Stimulated activated naive CD8-positive, alpha-beta T cell treated with anti-CD3 and anti-CD28 coated beads, Interleukin-15, amount 100 ng/mL, for 72 hours (primary cell): ENCODE data around the gene GARNL3.

Experiments
- ATAC-seq: fragments of 150-1000 bp; cut with Tn5 transposase; 2 replicates; pipeline ENCODE4 v1.10.0; 2021; ENCODE audit warnings: mild to moderate bottlenecking, moderate library complexity
- DNase-seq, 2 donors: peaks; one replicate each; pipeline ENCODE4 v3.0.0; 2021 to 2022
- H3K27ac Mint-ChIP-seq, 2 donors: one replicate each; pipeline ENCODE4 v1.8.0; 2022; ENCODE audit warnings: mild to moderate bottlenecking in 2 of 2, mixed read lengths in 2 of 2, moderate library complexity in 2 of 2
- H3K27me3 Mint-ChIP-seq: one replicate; pipeline ENCODE4 v1.8.0; 2022; ENCODE audit warnings: mixed read lengths
- H3K4me1 Mint-ChIP-seq: one replicate; pipeline ENCODE4 v1.8.0; 2022; ENCODE audit warnings: mild to moderate bottlenecking, mixed read lengths
- H3K4me3 Mint-ChIP-seq, 2 donors: one replicate each; pipeline ENCODE4 v1.8.0; 2022; ENCODE audit warnings: mild to moderate bottlenecking in 2 of 2, mixed read lengths in 2 of 2, moderate library complexity in 1 of 2
- H3K9me3 Mint-ChIP-seq, 2 donors: one replicate each; pipeline ENCODE4 v1.8.0; 2022; ENCODE audit warnings: mixed read lengths in 2 of 2

GARNL3 gene, protein sequence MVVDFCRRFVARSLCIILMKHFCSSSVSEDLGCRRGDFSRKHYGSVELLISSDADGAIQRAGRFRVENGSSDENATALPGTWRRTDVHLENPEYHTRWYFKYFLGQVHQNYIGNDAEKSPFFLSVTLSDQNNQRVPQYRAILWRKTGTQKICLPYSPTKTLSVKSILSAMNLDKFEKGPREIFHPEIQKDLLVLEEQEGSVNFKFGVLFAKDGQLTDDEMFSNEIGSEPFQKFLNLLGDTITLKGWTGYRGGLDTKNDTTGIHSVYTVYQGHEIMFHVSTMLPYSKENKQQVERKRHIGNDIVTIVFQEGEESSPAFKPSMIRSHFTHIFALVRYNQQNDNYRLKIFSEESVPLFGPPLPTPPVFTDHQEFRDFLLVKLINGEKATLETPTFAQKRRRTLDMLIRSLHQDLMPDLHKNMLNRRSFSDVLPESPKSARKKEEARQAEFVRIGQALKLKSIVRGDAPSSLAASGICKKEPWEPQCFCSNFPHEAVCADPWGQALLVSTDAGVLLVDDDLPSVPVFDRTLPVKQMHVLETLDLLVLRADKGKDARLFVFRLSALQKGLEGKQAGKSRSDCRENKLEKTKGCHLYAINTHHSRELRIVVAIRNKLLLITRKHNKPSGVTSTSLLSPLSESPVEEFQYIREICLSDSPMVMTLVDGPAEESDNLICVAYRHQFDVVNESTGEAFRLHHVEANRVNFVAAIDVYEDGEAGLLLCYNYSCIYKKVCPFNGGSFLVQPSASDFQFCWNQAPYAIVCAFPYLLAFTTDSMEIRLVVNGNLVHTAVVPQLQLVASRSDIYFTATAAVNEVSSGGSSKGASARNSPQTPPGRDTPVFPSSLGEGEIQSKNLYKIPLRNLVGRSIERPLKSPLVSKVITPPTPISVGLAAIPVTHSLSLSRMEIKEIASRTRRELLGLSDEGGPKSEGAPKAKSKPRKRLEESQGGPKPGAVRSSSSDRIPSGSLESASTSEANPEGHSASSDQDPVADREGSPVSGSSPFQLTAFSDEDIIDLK

GRCh38 chr9:127264462-127265219 is at the start of gene GARNL3:
GARNL3 (plus strand) TSS chr9:127264774; CDS start chr9:127264878, 104 bp downstream.
- DNase-seq, result no peak
- Mint-ChIP-seq H3K27ac (no peak within 1 kb of the TSS), H3K4me3 (no peak within 1 kb of the TSS), H3K9me3 (no peaks in the 10 kb centered on the region), H3K27me3 (peaks cover 8% of the 10 kb centered on the region), H3K4me1 (no peaks in the 10 kb centered on the region)
- no peak for ATAC-seq

- H3K4me1 Mint-ChIP-seq, result peaks cover 7% of the 10 kb centered on the region
- H3K27me3 Mint-ChIP-seq, result no peaks in the 10 kb centered on the region
- DNase-seq, result no peak
- H3K9me3 Mint-ChIP-seq, result no peaks in the 10 kb centered on the region
- no peak overlapping the region for H3K4me3 Mint-ChIP-seq
- ATAC-seq, result no peak
- H3K27ac Mint-ChIP-seq, result no peak overlapping the region
These were observed 49.0 kb upstream of the GARNL3 start for GRCh38 chr9:127215268-127216209.

- no peak for DNase-seq
- H3K27ac Mint-ChIP-seq, result no peak overlapping the region
- no peak for ATAC-seq
- no peak overlapping the region for H3K4me3 Mint-ChIP-seq
- H3K4me1 Mint-ChIP-seq, result peaks cover 7% of the 10 kb centered on the region
- no peaks in the 10 kb centered on the region for H3K27me3 Mint-ChIP-seq
- no peaks in the 10 kb centered on the region for H3K9me3 Mint-ChIP-seq
These were observed 48.2 kb upstream of the GARNL3 start for GRCh38 chr9:127216210-127216887.

DNA sequence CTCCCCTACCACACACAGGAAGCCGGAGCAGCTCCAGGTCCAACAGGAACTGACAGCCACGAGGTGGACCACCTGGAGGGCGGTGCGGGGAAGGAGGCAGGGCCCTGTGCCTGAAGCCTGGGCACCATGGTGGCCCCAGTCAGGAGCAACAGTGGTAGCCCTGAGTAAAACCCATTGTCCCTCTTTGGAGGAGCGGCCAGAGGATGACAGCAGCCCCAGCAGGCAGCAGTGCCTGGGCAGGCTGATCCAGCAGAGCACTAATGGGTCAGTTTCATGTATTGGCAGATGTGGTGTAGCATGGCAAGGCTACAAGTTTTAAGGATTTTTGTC is 47.7 kb upstream of the GARNL3 start:
- Mint-ChIP-seq H3K9me3 (no peaks in the 10 kb centered on the region), H3K4me3 (no peak overlapping the region)
- ATAC-seq, result no peak

GRCh38 chr9:127218818-127219217 is 45.8 kb upstream of the GARNL3 start:
- DNase-seq, result no peak
- peaks cover 17% of the 10 kb centered on the region for H3K4me1 Mint-ChIP-seq
- no peaks in the 10 kb centered on the region for H3K9me3 Mint-ChIP-seq
- no peak overlapping the region for H3K27ac Mint-ChIP-seq
- H3K27me3 Mint-ChIP-seq, result no peaks in the 10 kb centered on the region
- no peak overlapping the region for H3K4me3 Mint-ChIP-seq
- no peak for ATAC-seq

More for the DNA sequence above, 47.7 kb upstream of the GARNL3 start:
- Mint-ChIP-seq H3K27me3 (no peaks in the 10 kb centered on the region), H3K27ac (no peak overlapping the region), H3K4me1 (peaks cover 9% of the 10 kb centered on the region)
- DNase-seq, result no peak

- peaks cover 21% of the 10 kb centered on the region for H3K4me1 Mint-ChIP-seq
- DNase-seq (no peak), ATAC-seq (no peak)
- no peaks in the 10 kb centered on the region for H3K9me3 Mint-ChIP-seq
- no peak overlapping the region for H3K27ac Mint-ChIP-seq
- H3K4me3 Mint-ChIP-seq, result no peak overlapping the region
- H3K27me3 Mint-ChIP-seq, result no peaks in the 10 kb centered on the region
These were observed 45.1 kb upstream of the GARNL3 start for GRCh38 chr9:127219520-127219919.

GRCh38 chr9:127221695-127222094 is 42.9 kb upstream of the GARNL3 start:
- no peak for DNase-seq
- no peak for ATAC-seq
- no peak overlapping the region for H3K27ac Mint-ChIP-seq
- no peak overlapping the region for H3K4me3 Mint-ChIP-seq
- H3K9me3 Mint-ChIP-seq, result no peaks in the 10 kb centered on the region
- peaks cover 31% of the 10 kb centered on the region for H3K4me1 Mint-ChIP-seq
- H3K27me3 Mint-ChIP-seq, result peaks cover 12% of the 10 kb centered on the region

- DNase-seq, result no peak
- H3K4me1 Mint-ChIP-seq, result peaks cover 32% of the 10 kb centered on the region
- no peak for ATAC-seq
- H3K27ac Mint-ChIP-seq, result no peak overlapping the region
- no peaks in the 10 kb centered on the region for H3K9me3 Mint-ChIP-seq
- peaks cover 15% of the 10 kb centered on the region for H3K27me3 Mint-ChIP-seq
- H3K4me3 Mint-ChIP-seq, result no peak overlapping the region
These were observed 42.0 kb upstream of the GARNL3 start for GRCh38 chr9:127222388-127223095.

DNA sequence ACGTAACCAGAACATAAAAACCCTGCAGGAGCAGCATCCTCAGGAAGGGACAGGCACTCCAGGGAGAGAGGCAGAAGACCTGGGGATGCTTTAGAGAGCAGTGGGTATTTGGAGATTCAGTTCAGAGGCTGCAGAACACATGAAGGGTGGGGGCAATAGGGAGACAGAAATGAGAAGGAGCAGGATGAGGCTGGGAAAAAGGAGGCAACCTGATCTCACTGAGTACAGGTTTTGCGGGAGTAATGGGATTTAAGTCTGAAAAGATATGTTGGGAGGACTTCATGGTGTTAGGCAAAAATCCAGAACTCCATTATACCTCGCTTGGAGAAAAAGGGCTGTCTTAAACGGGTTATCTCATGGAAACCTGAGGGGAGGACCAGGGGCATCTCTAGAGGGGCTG is 41.3 kb upstream of the GARNL3 start:
- no peak overlapping the region for H3K27ac Mint-ChIP-seq
- DNase-seq, result no peak
- no peak for ATAC-seq
- H3K4me1 Mint-ChIP-seq, result peaks cover 32% of the 10 kb centered on the region
- H3K4me3 Mint-ChIP-seq, result no peak overlapping the region
- H3K27me3 Mint-ChIP-seq, result peaks cover 16% of the 10 kb centered on the region
- no peaks in the 10 kb centered on the region for H3K9me3 Mint-ChIP-seq

GRCh38 chr9:127223810-127224177 is 40.8 kb upstream of the GARNL3 start:
- peaks cover 32% of the 10 kb centered on the region for H3K4me1 Mint-ChIP-seq
- H3K9me3 Mint-ChIP-seq, result no peaks in the 10 kb centered on the region
- peak overlapping the region; percentile 85 to 87 for H3K4me3 Mint-ChIP-seq
- ATAC-seq, result no peak
- DNase-seq, result no peak
- peaks cover 21% of the 10 kb centered on the region for H3K27me3 Mint-ChIP-seq
- no peak overlapping the region for H3K27ac Mint-ChIP-seq

- Mint-ChIP-seq H3K4me1 (peaks cover 32% of the 10 kb centered on the region), H3K9me3 (no peaks in the 10 kb centered on the region), H3K4me3 (peak overlapping the region; percentile 85 to 87), H3K27me3 (peaks cover 26% of the 10 kb centered on the region), H3K27ac (peak overlapping the region; percentile 78 to 80)
- DNase-seq (peak; percentile 88 to 89), ATAC-seq (peak; percentile 78)
These were observed 40.2 kb upstream of the GARNL3 start for GRCh38 chr9:127224178-127224882.

DNA sequence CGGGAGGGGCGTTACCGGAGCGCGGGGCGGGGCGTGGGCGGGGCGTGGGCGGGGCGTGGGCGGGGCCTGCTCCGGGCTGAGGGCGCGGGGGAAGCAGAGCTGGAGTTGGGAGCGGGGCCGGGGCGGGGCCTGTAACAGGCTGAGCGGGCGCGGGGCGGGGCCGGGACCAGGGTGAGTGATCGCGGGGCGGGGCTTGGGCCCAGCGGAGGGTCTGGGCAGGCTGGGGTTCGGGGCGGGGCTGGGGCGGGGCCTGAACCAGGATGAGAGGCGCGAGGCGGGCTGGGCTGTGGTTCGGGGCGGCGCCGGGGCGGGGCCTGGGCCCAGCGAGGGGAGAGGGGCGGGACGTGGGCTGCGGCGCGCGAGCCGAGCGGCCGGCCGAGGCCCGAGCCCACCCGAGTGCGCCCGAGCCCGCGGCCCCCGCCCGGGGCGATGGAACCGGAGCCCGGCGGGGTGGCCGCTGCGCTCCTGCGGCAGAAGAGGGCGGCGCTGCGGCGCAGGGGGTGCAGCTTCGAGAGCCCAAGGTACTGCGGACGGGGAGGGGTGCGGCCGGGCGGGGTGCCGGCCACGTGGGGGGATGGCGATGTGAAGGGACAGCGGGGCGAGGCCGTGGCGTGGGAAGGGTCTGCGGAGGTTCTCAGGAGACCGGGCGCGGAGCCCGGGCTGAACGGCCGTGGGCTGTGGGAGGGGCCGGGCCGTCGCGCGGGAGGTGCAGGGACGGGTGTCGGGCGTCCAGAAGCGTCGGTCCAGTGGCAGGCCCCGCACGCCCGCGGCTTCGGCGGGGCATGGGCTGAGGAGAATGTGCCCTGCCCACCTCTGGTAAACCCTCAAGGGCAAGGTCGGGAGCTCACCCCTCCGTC is 39.5 kb upstream of the GARNL3 start:
- ATAC-seq (peak; percentile 84), DNase-seq (peak; percentile 85 to 89)
- peak overlapping the region in 1 of 2 donors; percentile 50 for H3K27ac Mint-ChIP-seq
- peaks cover 32% of the 10 kb centered on the region for H3K4me1 Mint-ChIP-seq
- no peaks in the 10 kb centered on the region for H3K9me3 Mint-ChIP-seq
- peak overlapping the region; percentile 85 to 87 for H3K4me3 Mint-ChIP-seq
- peaks cover 31% of the 10 kb centered on the region for H3K27me3 Mint-ChIP-seq
